ENCODE results near the gene PRKAR1B.

Gene PRKAR1B

GRCh38 chr7:690478-691360, 36.4 kb downstream of the PRKAR1B start:
- H3K4me3 ChIP-seq (ENCODE audit: insufficient read length, low read depth) = no peak overlapping the region
- DNase-seq (ENCODE audit: low read depth, low spot score) = no peak
- peaks cover 39% of the 10 kb centered on the region for H3K9me3 ChIP-seq (ENCODE audit: insufficient read depth, low read length)
- TF ChIP-seq ZNF274 (IDR thresholded peaks at IDR 0.05; ENCODE audit: low read depth, low read length) = no peak
- TF ChIP-seq SUZ12 (IDR thresholded peaks at IDR 0.05; ENCODE audit: extremely low read depth, insufficient read depth, insufficient read length) = no peak
- TF ChIP-seq YY1 (IDR thresholded peaks at IDR 0.05; ENCODE audit: insufficient read depth, insufficient read length) = no peak
- no peaks in the 10 kb centered on the region for H3K4me1 ChIP-seq (ENCODE audit: insufficient read depth, insufficient read length)
- H3K27me3 ChIP-seq (ENCODE audit: insufficient read depth, insufficient read length) = no peaks in the 10 kb centered on the region
- H3K9ac ChIP-seq (ENCODE audit: insufficient read length, low read depth) = no peak overlapping the region
- H3K36me3 ChIP-seq (ENCODE audit: insufficient read depth, insufficient read length, low read length) = peaks cover 18% of the 10 kb centered on the region

- Histone ChIP-seq H3K9ac (ENCODE audit: insufficient read length, low read depth) (no peak overlapping the region), H3K36me3 (ENCODE audit: insufficient read depth, insufficient read length, low read length) (peaks cover 41% of the 10 kb centered on the region), H3K27me3 (ENCODE audit: insufficient read depth, insufficient read length) (no peaks in the 10 kb centered on the region), H3K4me1 (ENCODE audit: insufficient read depth, insufficient read length) (no peaks in the 10 kb centered on the region), H3K9me3 (ENCODE audit: insufficient read depth, low read length) (peaks cover 87% of the 10 kb centered on the region), H3K4me3 (ENCODE audit: insufficient read length, low read depth) (no peak overlapping the region)
- no peak for DNase-seq (ENCODE audit: low read depth, low spot score)
- TF ChIP-seq ZNF274 (IDR thresholded peaks at IDR 0.05; ENCODE audit: low read depth, low read length) = no peak
- TF ChIP-seq SUZ12 (IDR thresholded peaks at IDR 0.05; ENCODE audit: extremely low read depth, insufficient read depth, insufficient read length) = no peak
- TF ChIP-seq YY1 (IDR thresholded peaks at IDR 0.05; ENCODE audit: insufficient read depth, insufficient read length) = no peak
Measured at GRCh38 chr7:685540-685939, 41.5 kb downstream of the PRKAR1B start.

GRCh38 chr7:684416-684815, 42.7 kb downstream of the PRKAR1B start:
- Histone ChIP-seq H3K9me3 (ENCODE audit: insufficient read depth, low read length) (peaks cover 89% of the 10 kb centered on the region), H3K9ac (ENCODE audit: insufficient read length, low read depth) (no peak overlapping the region), H3K27me3 (ENCODE audit: insufficient read depth, insufficient read length) (no peaks in the 10 kb centered on the region), H3K36me3 (ENCODE audit: insufficient read depth, insufficient read length, low read length) (peaks cover 46% of the 10 kb centered on the region), H3K4me1 (ENCODE audit: insufficient read depth, insufficient read length) (no peaks in the 10 kb centered on the region), H3K4me3 (ENCODE audit: insufficient read length, low read depth) (no peak overlapping the region)
- TF ChIP-seq SUZ12 (IDR thresholded peaks at IDR 0.05; ENCODE audit: extremely low read depth, insufficient read depth, insufficient read length) = no peak
- TF ChIP-seq YY1 (IDR thresholded peaks at IDR 0.05; ENCODE audit: insufficient read depth, insufficient read length) = no peak
- no peak for TF ChIP-seq ZNF274 (IDR thresholded peaks at IDR 0.05; ENCODE audit: low read depth, low read length)
- DNase-seq (ENCODE audit: low read depth, low spot score) = no peak

GRCh38 chr7:683526-684205, 43.4 kb downstream of the PRKAR1B start:
- Histone ChIP-seq H3K27me3 (ENCODE audit: insufficient read depth, insufficient read length) (no peaks in the 10 kb centered on the region), H3K9me3 (ENCODE audit: insufficient read depth, low read length) (peaks cover 82% of the 10 kb centered on the region)
- DNase-seq (ENCODE audit: low read depth, low spot score) = no peak

GRCh38 chr7:682810-683209, 44.3 kb downstream of the PRKAR1B start:
- Histone ChIP-seq H3K9ac (ENCODE audit: insufficient read length, low read depth) (no peak overlapping the region), H3K36me3 (ENCODE audit: insufficient read depth, insufficient read length, low read length) (peaks cover 55% of the 10 kb centered on the region), H3K9me3 (ENCODE audit: insufficient read depth, low read length) (peaks cover 73% of the 10 kb centered on the region), H3K27me3 (ENCODE audit: insufficient read depth, insufficient read length) (no peaks in the 10 kb centered on the region), H3K4me3 (ENCODE audit: insufficient read length, low read depth) (no peak overlapping the region), H3K4me1 (ENCODE audit: insufficient read depth, insufficient read length) (no peaks in the 10 kb centered on the region)
- no peak for DNase-seq (ENCODE audit: low read depth, low spot score)
- TF ChIP-seq ZNF274 (IDR thresholded peaks at IDR 0.05; ENCODE audit: low read depth, low read length) (no peak), YY1 (IDR thresholded peaks at IDR 0.05; ENCODE audit: insufficient read depth, insufficient read length) (no peak), SUZ12 (IDR thresholded peaks at IDR 0.05; ENCODE audit: extremely low read depth, insufficient read depth, insufficient read length) (no peak)

More at GRCh38 chr7:683526-684205, 43.4 kb downstream of the PRKAR1B start:
- H3K4me1 ChIP-seq (ENCODE audit: insufficient read depth, insufficient read length) = no peaks in the 10 kb centered on the region
- no peak overlapping the region for H3K9ac ChIP-seq (ENCODE audit: insufficient read length, low read depth)
- TF ChIP-seq YY1 (IDR thresholded peaks at IDR 0.05; ENCODE audit: insufficient read depth, insufficient read length) (no peak), ZNF274 (IDR thresholded peaks at IDR 0.05; ENCODE audit: low read depth, low read length) (no peak)
- no peak overlapping the region for H3K4me3 ChIP-seq (ENCODE audit: insufficient read length, low read depth)
- peaks cover 51% of the 10 kb centered on the region for H3K36me3 ChIP-seq (ENCODE audit: insufficient read depth, insufficient read length, low read length)

- no peaks in the 10 kb centered on the region for H3K4me1 ChIP-seq (ENCODE audit: insufficient read depth, insufficient read length)
- no peak overlapping the region for H3K9ac ChIP-seq (ENCODE audit: insufficient read length, low read depth)
- TF ChIP-seq YY1 (IDR thresholded peaks at IDR 0.05; ENCODE audit: insufficient read depth, insufficient read length) (no peak), ZNF274 (IDR thresholded peaks at IDR 0.05; ENCODE audit: low read depth, low read length) (no peak), SUZ12 (IDR thresholded peaks at IDR 0.05; ENCODE audit: extremely low read depth, insufficient read depth, insufficient read length) (no peak)
- peaks cover 66% of the 10 kb centered on the region for H3K36me3 ChIP-seq (ENCODE audit: insufficient read depth, insufficient read length, low read length)
- H3K9me3 ChIP-seq (ENCODE audit: insufficient read depth, low read length) = peaks cover 63% of the 10 kb centered on the region
- DNase-seq (ENCODE audit: low read depth, low spot score) = no peak
- H3K27me3 ChIP-seq (ENCODE audit: insufficient read depth, insufficient read length) = no peaks in the 10 kb centered on the region
- H3K4me3 ChIP-seq (ENCODE audit: insufficient read length, low read depth) = no peak overlapping the region
Measured at GRCh38 chr7:681551-682307, 45.4 kb downstream of the PRKAR1B start.

Measured in NT2/D1 (cell line).